Neural progenitor cell (in vitro differentiated cells): ENCODE data around the gene MAPK4. TPM values are rescaled to one million over a fixed set of nuclear protein-coding genes. Genes with fewer than 3 reads are reported as not detected.

ENCODE experiments used
- DNase-seq: peaks from one replicate; pipeline ENCODE4 v3.0.0-alpha.2; 2016; ENCODE audit warnings: low spot score
- H2AFZ ChIP-seq: fragments of 200-600 bp; sonication (generic); replicated peaks from 2 replicates; pipeline ENCODE4 v1.6.1; 2016; ENCODE audit warnings: antibody characterized with exemption
- H3F3A ChIP-seq: fragments of 200-600 bp; sonication (generic); 2 replicates; pipeline ENCODE4 v1.6.1; 2016; ENCODE audit warnings: antibody characterized with exemption, low read depth
- H3K27ac ChIP-seq: fragments of 200-600 bp; sonication (generic); 2 replicates; pipeline ENCODE4 v1.5.1; 2016; ENCODE audit warnings: mild to moderate bottlenecking
- H3K27me3 ChIP-seq: fragments of 200-600 bp; sonication (generic); 2 replicates; pipeline ENCODE4 v1.6.1; 2016; ENCODE audit warnings: mild to moderate bottlenecking, moderate library complexity
- H3K36me3 ChIP-seq: fragments of 200-600 bp; sonication (generic); 2 replicates; pipeline ENCODE4 v1.5.1; 2016
- H3K4me1 ChIP-seq: fragments of 200-600 bp; sonication (generic); 2 replicates; pipeline ENCODE4 v1.6.1; 2016; ENCODE audit warnings: mixed run types
- H3K4me2 ChIP-seq: fragments of 200-600 bp; sonication (generic); 2 replicates; pipeline ENCODE4 v1.6.1; 2016
- H3K4me3 ChIP-seq: fragments of 200-600 bp; sonication (generic); 2 replicates; pipeline ENCODE4 v1.5.1; 2016
- H3K79me2 ChIP-seq: fragments of 200-600 bp; sonication (generic); 2 replicates; pipeline ENCODE4 v1.6.1; 2016; ENCODE audit warnings: low read depth
- H3K9ac ChIP-seq: fragments of 200-600 bp; sonication (generic); 2 replicates; pipeline ENCODE4 v1.6.1; 2016
- H3K9me3 ChIP-seq: fragments of 200-600 bp; sonication (generic); 2 replicates; pipeline ENCODE4 v1.5.1; 2016; ENCODE audit warnings: low read depth
- H4K20me1 ChIP-seq: fragments of 200-600 bp; sonication (generic); 2 replicates; pipeline ENCODE4 v1.6.1; 2016; ENCODE audit warnings: low read depth
- H3K27ac Mint-ChIP-seq: 3 replicates; pipeline ENCODE4 v1.8.0; 2021; ENCODE audit warnings: mixed read lengths
- H3K27me3 Mint-ChIP-seq: 2 replicates; pipeline ENCODE4 v1.8.0; 2022; ENCODE audit warnings: low read depth, mild to moderate bottlenecking, inconsistent platforms, moderate library complexity, mixed read lengths; ENCODE audit not compliant: insufficient read depth
- H3K36me3 Mint-ChIP-seq: 3 replicates; pipeline ENCODE4 v1.8.0; 2021; ENCODE audit warnings: mixed read lengths
- H3K4me1 Mint-ChIP-seq: 3 replicates; pipeline ENCODE4 v1.8.0; 2021; ENCODE audit warnings: mixed read lengths
- H3K4me3 Mint-ChIP-seq: 3 replicates; pipeline ENCODE4 v1.8.0; 2021; ENCODE audit warnings: mild to moderate bottlenecking, moderate library complexity, mixed read lengths
- H3K9me3 Mint-ChIP-seq: 3 replicates; pipeline ENCODE4 v1.8.0; 2020; ENCODE audit warnings: mixed read lengths
- CTCF ChIP-seq: fragments of 200-600 bp; sonication (generic); IDR thresholded peaks from 2 replicates; pipeline ENCODE4 v1.5.1; 2017; ENCODE audit warnings: antibody characterized with exemption, mild to moderate bottlenecking
- EZH2 ChIP-seq: fragments of 200-600 bp; sonication (generic); IDR thresholded peaks from 2 replicates; pipeline ENCODE4 v1.6.1; 2017; ENCODE audit warnings: antibody characterized with exemption, mild to moderate bottlenecking, moderate library complexity
- EZH2phosphoT487 ChIP-seq: fragments of 200-600 bp; sonication (generic); IDR thresholded peaks from 2 replicates; pipeline ENCODE4 v1.6.1; 2017; ENCODE audit warnings: antibody characterized with exemption
- total RNA-seq: library from RNA; depleted of rRNA; stranded (reverse); fragments of >200 nt; gene quantifications from 2 replicates; pipeline ENCODE4 v1.2.3, GENCODE V29; 2015; ENCODE audit warnings: low replicate concordance

Gene MAPK4
- total RNA-seq, 1 donor from 2014 or later = 7.0 TPM

- H3K4me1 Mint-ChIP-seq = peaks cover 34% of the 10 kb centered on the region
- H3K9ac ChIP-seq = no peak overlapping the region
- no peak overlapping the region for H3K4me2 ChIP-seq
- no peak overlapping the region for H3K27ac Mint-ChIP-seq
- H3F3A ChIP-seq = no peaks in the 10 kb centered on the region
- H3K9me3 Mint-ChIP-seq = peaks cover 3% of the 10 kb centered on the region
- H3K79me2 ChIP-seq = no peaks in the 10 kb centered on the region
- peaks cover 6% of the 10 kb centered on the region for H3K36me3 Mint-ChIP-seq
- no peaks in the 10 kb centered on the region for H3K27me3 ChIP-seq
- H3K36me3 ChIP-seq = no peaks in the 10 kb centered on the region
- no peaks in the 10 kb centered on the region for H3K9me3 ChIP-seq
- no peak for DNase-seq
- peaks cover 6% of the 10 kb centered on the region for H3K27me3 Mint-ChIP-seq
- no peak for TF ChIP-seq EZH2
- no peak for TF ChIP-seq EZH2phosphoT487
- no peak for TF ChIP-seq CTCF
- H4K20me1 ChIP-seq = no peaks in the 10 kb centered on the region
- H2AFZ ChIP-seq = no peak overlapping the region
- peaks cover 6% of the 10 kb centered on the region for H3K4me1 ChIP-seq
- no peak overlapping the region for H3K27ac ChIP-seq
- H3K4me3 Mint-ChIP-seq = no peak overlapping the region
- H3K4me3 ChIP-seq = no peak overlapping the region
Measured at GRCh38 chr18:50629148-50629631, 69.3 kb downstream of the MAPK4 start.

- Histone ChIP-seq H4K20me1 (no peaks in the 10 kb centered on the region), H3K27me3 (no peaks in the 10 kb centered on the region), H3K36me3 (no peaks in the 10 kb centered on the region), H3K9me3 (no peaks in the 10 kb centered on the region), H3K9ac (no peak overlapping the region), H2AFZ (no peak overlapping the region), H3F3A (no peaks in the 10 kb centered on the region), H3K4me1 (peaks cover 6% of the 10 kb centered on the region), H3K79me2 (no peaks in the 10 kb centered on the region), H3K27ac (no peak overlapping the region), H3K4me3 (no peak overlapping the region), H3K4me2 (no peak overlapping the region)
- TF ChIP-seq EZH2phosphoT487 (no peak), EZH2 (no peak), CTCF (no peak)
- peaks cover 7% of the 10 kb centered on the region for H3K36me3 Mint-ChIP-seq
- no peak overlapping the region for H3K4me3 Mint-ChIP-seq
- peaks cover 12% of the 10 kb centered on the region for H3K27me3 Mint-ChIP-seq
- H3K27ac Mint-ChIP-seq = no peak overlapping the region
- H3K4me1 Mint-ChIP-seq = peaks cover 37% of the 10 kb centered on the region
- peaks cover 2% of the 10 kb centered on the region for H3K9me3 Mint-ChIP-seq
- no peak for DNase-seq
Measured at GRCh38 chr18:50630895-50631294, 71.0 kb downstream of the MAPK4 start.

- no peak for DNase-seq
- H3K4me1 ChIP-seq = peaks cover 6% of the 10 kb centered on the region
- TF ChIP-seq EZH2phosphoT487 (no peak), CTCF (no peak), EZH2 (no peak)
- Mint-ChIP-seq H3K27ac (peak overlapping the region; percentile 61), H3K36me3 (peaks cover 5% of the 10 kb centered on the region), H3K9me3 (no peaks in the 10 kb centered on the region), H3K27me3 (peaks cover 12% of the 10 kb centered on the region), H3K4me3 (no peak overlapping the region), H3K4me1 (peaks cover 38% of the 10 kb centered on the region)
- H3K27me3 ChIP-seq = no peaks in the 10 kb centered on the region
- H3K4me3 ChIP-seq = no peak overlapping the region
- no peaks in the 10 kb centered on the region for H4K20me1 ChIP-seq
- no peak overlapping the region for H3K9ac ChIP-seq
- no peak overlapping the region for H3K4me2 ChIP-seq
- H3K27ac ChIP-seq = no peak overlapping the region
- H3K36me3 ChIP-seq = no peaks in the 10 kb centered on the region
- H3F3A ChIP-seq = no peaks in the 10 kb centered on the region
- no peak overlapping the region for H2AFZ ChIP-seq
- no peaks in the 10 kb centered on the region for H3K9me3 ChIP-seq
- H3K79me2 ChIP-seq = no peaks in the 10 kb centered on the region
Measured at GRCh38 chr18:50632895-50633515, 73.1 kb downstream of the MAPK4 start.
